LNCAP (cell line): Measurements from ENCODE around the gene HKDC1.

Source experiments
- CTCF ChIP-seq: fragments of 450-650 bp; IDR thresholded peaks from 2 replicates; pipeline ENCODE4 v1.5.1; 2017; ENCODE audit warnings: mild to moderate bottlenecking

HKDC1 gene

GRCh38 chr10:69247313-69247710, 27.2 kb downstream of the HKDC1 start:
- TF ChIP-seq CTCF = no peak

- no peak for TF ChIP-seq CTCF
Measured at GRCh38 chr10:69248117-69248730, 28.1 kb downstream of the HKDC1 start.

- TF ChIP-seq CTCF = no peak
Measured at GRCh38 chr10:69250041-69250440, 29.9 kb downstream of the HKDC1 start.

- TF ChIP-seq CTCF = no peak
Measured at GRCh38 chr10:69253171-69253570, 33.0 kb downstream of the HKDC1 start.

GRCh38 chr10:69254877-69255276, 34.7 kb downstream of the HKDC1 start:
- no peak for TF ChIP-seq CTCF

- no peak for TF ChIP-seq CTCF
Measured at GRCh38 chr10:69259547-69260243, 39.6 kb downstream of the HKDC1 start.

- TF ChIP-seq CTCF = no peak
Measured at GRCh38 chr10:69261184-69261583, 41.1 kb downstream of the HKDC1 start.
